A549 (cell line): ENCODE measurements around the gene KRT32.

Experiments
- BHLHE40 ChIP-seq: IDR thresholded peaks from 2 replicates; pipeline ENCODE4 v1.6.1; 2012; ENCODE audit warnings: low read depth, low read length, inconsistent platforms
- CTCF ChIP-seq: fragments of >200 bp; sonication (Bioruptor Twin); formaldehyde crosslinking; IDR thresholded peaks from 3 replicates; pipeline ENCODE4 v1.5.1; 2016
- ELK1 ChIP-seq: fragments of 150-350 bp; IDR thresholded peaks from 2 replicates; pipeline ENCODE4 v1.6.1; 2014; ENCODE audit warnings: low read depth, mild to moderate bottlenecking, low read length
- EP300 ChIP-seq, 2 experiments: fragments of >200 bp; sonication (Bioruptor Twin); formaldehyde crosslinking; IDR thresholded peaks; 2 replicates in 1 of 2; 3 replicates in 1 of 2; pipeline ENCODE4 v1.6.1; 2016 to 2017
- JUN ChIP-seq, 2 experiments: fragments of >200 bp; sonication (Bioruptor Twin); formaldehyde crosslinking; IDR thresholded peaks; 2 replicates in 1 of 2; 3 replicates in 1 of 2; pipeline ENCODE4 v1.6.1; 2016 to 2017
- JUNB ChIP-seq: fragments of >200 bp; sonication (Bioruptor Twin); formaldehyde crosslinking; IDR thresholded peaks from 2 replicates; pipeline ENCODE4 v1.6.1; 2016
- MYC ChIP-seq: IDR thresholded peaks from 2 replicates; pipeline ENCODE4 v1.6.1; 2012; ENCODE audit warnings: mild to moderate bottlenecking, inconsistent platforms, low read length, improper control_type of control experiment, borderline replicate concordance
- POLR2A ChIP-seq: IDR thresholded peaks from 2 replicates; pipeline ENCODE4 v1.6.1; 2012; ENCODE audit warnings: mild to moderate bottlenecking, low read length
- RAD21 ChIP-seq, 2 experiments: fragments of >200 bp in 1 of 2; sonication (Bioruptor Twin) in 1 of 2; formaldehyde crosslinking in 1 of 2; IDR thresholded peaks in 1 of 2; conservative IDR thresholded peaks in 1 of 2; 2 replicates in 1 of 2; 3 replicates in 1 of 2; pipeline ENCODE4 v1.6.1; 2012 to 2018; ENCODE audit warnings: inconsistent platforms in 1 of 2
- RNF2 ChIP-seq: fragments of 200-600 bp; sonication (generic); IDR thresholded peaks from 2 replicates; pipeline ENCODE4 v1.6.1; 2016; ENCODE audit warnings: low read depth, mild to moderate bottlenecking, antibody characterized with exemption, moderate library complexity, borderline replicate concordance
- TP53 ChIP-seq: fragments of 250-450 bp; sonication (Bioruptor Pico); IDR thresholded peaks from 2 replicates; pipeline ENCODE4 v1.5.0; 2021; ENCODE audit warnings: mild to moderate bottlenecking, moderate library complexity
- ZSCAN20 ChIP-seq: fragments of 250-450 bp; sonication (Bioruptor Pico); IDR thresholded peaks from 2 replicates; pipeline ENCODE4 v1.8.0; 2022; ENCODE audit warnings: mild to moderate bottlenecking, moderate library complexity

- TF ChIP-seq CTCF (no peak), EP300 (IDR thresholded peaks at IDR 0.05) (no peak), TP53 (CRISPR knock-in tag) (no peak), ZSCAN20 (no peak), BHLHE40 (no peak), JUN (IDR thresholded peaks at IDR 0.05) (no peak), JUNB (no peak), RAD21 (conservative IDR thresholded peaks at IDR 0.05 in 1 of 2, IDR thresholded peaks at IDR 0.05 in 1 of 2) (no peak), RNF2 (no peak), MYC (no peak), ELK1 (no peak), POLR2A (no peak)
These were observed 43.3 kb upstream of the KRT32 start for GRCh38 chr17:41510251-41511065.
